GM21423 (cell line): ENCODE measurements around the gene PLOD3.
A peak's percentile ranks its signal among the peaks of the same experiment; 100 is the strongest.
"Not testable (repeated sequence)": the region's sequence is repeated elsewhere in the genome, so short reads cannot be mapped to it uniquely, and the experiment has no call there.

Source experiments
- ATAC-seq: cut with Tn5 transposase; IDR thresholded peaks from one replicate; pipeline ENCODE4 v1.9.1; 2021; ENCODE audit warnings: mild to moderate bottlenecking, moderate library complexity; ENCODE audit not compliant: unreplicated experiment

PLOD3 gene, protein sequence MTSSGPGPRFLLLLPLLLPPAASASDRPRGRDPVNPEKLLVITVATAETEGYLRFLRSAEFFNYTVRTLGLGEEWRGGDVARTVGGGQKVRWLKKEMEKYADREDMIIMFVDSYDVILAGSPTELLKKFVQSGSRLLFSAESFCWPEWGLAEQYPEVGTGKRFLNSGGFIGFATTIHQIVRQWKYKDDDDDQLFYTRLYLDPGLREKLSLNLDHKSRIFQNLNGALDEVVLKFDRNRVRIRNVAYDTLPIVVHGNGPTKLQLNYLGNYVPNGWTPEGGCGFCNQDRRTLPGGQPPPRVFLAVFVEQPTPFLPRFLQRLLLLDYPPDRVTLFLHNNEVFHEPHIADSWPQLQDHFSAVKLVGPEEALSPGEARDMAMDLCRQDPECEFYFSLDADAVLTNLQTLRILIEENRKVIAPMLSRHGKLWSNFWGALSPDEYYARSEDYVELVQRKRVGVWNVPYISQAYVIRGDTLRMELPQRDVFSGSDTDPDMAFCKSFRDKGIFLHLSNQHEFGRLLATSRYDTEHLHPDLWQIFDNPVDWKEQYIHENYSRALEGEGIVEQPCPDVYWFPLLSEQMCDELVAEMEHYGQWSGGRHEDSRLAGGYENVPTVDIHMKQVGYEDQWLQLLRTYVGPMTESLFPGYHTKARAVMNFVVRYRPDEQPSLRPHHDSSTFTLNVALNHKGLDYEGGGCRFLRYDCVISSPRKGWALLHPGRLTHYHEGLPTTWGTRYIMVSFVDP

DNA sequence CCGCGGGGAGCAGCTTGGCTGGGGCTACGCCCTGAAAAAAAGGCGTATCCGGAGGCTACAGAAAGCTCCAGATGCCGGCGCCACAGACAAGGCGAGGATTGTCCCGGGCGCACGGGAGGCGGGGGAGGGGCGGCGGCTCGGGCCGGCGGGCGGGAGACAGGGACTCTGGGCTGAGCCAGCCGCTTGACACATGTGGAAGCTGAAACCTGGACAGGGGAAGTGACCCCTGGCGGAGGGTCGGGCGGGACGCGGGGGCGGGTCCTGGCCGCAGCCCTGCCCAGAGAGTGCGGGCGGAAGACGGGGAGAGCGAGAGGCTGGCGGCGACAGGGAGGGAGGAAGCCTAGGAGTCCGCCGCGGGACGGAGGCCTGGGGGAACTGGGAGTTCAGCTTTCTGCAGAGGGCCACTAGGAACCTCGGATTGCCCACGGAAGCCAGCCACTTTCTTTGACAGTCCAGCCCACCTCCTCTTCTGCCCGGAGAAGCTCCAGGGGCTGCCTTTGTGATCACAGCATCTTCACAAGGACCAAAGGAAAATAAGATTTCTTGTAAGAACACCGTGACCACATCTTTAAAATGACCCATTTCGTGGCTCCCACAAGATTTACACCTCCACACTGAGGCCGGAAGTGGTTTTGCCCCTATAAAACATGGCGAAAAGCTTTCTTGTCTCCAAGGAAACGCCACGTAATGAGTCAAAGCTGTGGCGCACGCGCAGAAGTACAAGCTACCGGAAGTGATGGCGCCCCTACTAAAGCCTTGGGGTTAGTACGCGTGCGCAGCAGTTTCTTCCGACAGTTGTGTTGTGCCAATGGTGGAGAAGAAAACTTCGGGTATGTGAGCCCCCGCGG lies at the start of gene PLOD3, which contains the start of gene ZNHIT1:
PLOD3 (minus strand) TSS at position 194 of the 848 bp plus-strand sequence. CDS start 307 bp downstream, outside the sequence.
ZNHIT1 (plus strand) TSS at position 778 of the 848 bp plus-strand sequence; CDS start at position 809, 31 bp downstream.
- peak; percentile 66 for ATAC-seq

DNA sequence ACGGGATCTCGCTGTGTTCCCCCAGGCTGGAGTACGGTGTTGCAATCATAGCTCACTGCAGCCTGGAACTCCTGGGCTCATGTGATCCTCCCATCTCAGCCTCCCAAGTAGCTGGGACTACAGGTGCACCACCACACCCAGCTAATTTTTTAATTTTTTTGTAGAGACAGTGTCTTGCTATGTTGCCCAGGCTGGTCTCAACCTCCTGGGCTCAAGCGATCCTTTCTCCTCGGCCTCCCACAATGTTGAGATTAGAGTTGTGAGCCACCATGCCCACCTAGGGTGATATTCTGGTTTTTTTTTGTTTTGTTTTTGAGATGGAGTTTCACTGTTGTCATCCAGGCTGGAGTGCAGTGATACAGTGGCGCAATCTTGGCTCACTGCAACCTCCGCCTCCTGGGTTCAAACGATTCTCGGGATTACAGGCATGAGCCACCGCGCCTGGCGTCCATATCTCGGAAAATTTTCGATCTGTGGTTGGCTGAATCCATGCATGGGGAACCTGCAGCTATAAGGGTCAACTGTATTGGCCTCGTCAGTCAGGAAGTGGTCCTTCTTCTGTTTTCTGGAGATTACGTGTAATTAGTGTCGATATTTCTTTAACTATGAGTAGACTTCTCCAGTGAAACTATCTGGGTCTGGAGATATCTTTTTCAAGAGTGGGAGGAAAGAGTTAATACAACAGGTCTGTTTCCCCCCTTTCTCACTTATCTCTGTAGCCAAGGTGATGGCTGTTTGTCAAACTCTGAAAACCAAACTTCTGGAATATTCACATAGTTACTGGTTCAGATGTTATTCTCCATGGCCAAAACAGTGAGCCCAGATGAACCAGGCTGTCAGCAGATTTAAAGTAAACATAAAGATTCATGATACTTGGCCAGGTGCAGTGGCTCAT lies 48.5 kb upstream of the PLOD3 start:
- ATAC-seq: no peak

DNA sequence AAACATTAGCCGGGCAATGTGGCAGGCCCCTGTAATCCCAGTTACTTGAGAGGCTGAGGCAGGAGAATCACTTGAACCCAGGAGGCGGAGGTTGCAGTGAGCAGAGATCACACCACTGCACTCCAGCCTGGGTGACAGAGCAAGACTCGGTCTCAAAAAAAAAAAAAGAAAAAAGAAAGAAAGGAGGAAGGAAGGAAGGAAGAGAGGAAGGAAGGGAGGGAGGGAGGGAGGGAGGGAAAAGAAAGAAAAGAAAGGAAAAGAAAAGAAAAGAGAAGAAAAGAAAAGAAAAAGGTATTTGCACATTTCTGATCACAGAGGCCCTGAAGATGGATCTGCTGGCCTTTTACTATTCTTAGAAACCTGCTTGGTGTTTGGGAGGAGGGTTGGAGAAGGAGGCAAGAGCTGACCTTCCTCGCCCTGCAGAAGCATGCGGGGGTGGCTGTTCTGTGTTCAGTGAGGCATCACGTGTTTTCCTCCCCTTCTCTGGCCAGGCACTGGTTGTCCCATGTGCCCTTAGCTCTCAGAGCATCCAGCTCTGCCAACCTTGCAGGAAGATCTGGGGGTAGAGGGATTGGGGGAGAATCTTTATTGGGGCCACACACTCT lies 46.8 kb upstream of the PLOD3 start:
- ATAC-seq: not testable (repeated sequence)

DNA sequence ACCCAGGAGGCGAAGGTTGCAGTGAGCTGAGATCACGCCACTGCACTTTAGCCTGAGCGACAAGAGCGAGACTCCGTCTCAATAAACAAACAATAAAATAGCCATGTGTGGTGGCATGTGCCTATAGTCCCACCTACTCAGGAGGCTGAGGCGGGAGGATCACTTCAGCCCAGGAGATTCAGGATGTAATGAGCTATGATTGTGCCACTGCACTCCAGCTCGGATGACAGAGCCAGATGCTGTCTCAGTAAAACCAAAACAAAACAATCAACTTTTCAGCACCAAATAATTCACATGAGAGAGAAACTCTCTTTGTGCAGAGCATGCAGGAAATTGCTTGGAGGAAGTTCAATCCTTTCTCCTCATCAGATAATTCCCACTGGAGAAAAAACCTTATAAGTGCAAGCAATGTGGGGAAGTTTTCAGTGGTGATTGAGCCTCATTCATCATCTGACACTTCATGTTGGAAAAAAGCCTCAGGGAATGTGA lies 40.9 kb upstream of the PLOD3 start:
- ATAC-seq: no peak

DNA sequence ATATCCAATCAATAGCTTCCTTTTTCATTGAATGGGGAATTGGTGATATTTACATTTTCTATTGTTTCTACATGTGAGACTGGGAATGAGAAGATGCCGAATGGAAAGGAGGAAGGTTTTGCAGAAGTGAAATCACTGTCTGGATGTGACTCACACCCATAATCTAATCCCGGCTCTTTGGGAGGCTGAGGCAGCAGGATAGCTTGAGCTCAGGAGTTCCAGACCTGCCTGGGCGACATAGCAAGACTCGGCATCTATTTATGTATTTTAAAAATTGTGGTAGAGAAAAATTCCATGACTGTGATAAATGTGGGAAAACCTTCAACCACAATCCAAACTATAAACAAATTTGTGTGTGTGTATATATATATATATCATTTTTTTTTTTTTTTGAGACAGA lies 38.4 kb upstream of the PLOD3 start:
- no peak for ATAC-seq

DNA sequence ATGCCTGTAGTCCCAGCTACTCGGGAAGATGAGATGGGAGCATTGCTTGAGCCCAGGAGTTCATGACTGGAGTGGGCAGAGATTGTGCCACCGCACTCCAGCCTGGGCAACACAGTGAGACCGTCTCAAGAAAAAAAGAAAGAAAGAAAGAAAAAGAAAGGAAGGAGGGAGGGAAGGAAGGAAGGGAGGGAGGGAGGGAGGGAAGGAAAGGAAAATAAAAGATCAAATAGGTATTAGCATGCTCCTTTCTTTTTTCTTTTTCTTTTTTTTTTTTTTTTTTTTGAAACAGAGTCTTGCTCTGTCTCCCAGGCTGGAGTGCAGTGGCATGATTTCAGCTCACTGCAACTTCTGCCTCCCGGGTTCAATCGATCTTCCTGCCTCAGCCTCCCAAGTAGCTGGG lies 35.8 kb upstream of the PLOD3 start:
- ATAC-seq: not testable (repeated sequence)

DNA sequence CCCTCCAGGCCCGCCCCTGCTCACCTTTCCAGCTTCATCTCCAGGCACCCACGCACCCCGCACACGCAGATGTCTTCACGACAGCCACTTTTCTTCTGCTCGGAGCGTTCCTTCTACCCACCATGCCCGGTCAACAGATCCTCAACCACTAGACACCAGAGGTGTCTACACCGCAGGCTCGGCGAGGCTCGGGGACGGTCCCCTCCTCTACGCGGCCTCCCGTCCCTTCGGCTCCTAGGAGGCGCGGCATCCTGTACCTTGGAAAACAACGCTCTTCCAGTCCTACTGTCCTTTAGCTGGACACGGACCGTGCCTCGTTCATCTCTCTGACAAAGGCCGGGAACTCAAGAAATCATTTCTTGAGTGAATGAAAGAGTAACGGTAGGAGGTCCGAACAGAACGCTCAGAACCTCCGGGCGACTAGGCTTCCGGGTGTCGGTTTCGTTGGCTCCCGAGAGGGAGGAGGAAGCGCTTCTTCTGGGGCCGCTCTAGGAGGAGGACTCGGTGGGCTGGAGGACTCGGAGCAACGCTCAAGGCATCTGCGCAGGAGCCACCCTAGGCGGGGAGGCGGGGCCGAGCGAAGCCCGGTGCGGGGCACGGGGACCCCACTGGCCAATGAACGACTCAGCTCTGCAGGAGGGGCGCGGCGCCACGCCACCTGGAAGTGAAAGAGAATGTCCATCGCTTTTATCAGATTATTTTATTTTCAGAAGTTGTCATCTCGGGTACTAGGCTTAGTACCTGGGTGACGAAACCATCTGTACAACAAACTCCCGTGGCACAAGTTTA lies 34.7 kb upstream of the PLOD3 start:
- peak; percentile 99 for ATAC-seq

DNA sequence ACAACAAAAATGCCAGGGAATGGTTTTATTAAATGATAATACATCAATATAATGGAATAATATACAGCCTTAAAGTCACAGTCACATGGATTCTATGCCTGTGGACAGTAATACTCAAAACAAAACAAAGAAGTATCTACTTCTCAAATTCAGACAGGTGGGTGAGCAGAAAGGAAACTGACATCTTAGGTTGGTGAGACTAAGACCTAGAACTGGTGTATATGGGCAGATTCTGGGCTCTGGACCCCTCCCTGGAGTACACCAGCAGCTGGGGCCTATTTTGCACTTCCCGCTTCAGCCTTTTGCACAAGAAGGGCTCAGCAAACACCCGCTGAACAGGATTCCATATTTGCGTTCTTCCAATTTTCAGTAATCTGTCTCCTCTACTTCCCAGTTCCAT lies 32.9 kb upstream of the PLOD3 start:
- no peak for ATAC-seq

DNA sequence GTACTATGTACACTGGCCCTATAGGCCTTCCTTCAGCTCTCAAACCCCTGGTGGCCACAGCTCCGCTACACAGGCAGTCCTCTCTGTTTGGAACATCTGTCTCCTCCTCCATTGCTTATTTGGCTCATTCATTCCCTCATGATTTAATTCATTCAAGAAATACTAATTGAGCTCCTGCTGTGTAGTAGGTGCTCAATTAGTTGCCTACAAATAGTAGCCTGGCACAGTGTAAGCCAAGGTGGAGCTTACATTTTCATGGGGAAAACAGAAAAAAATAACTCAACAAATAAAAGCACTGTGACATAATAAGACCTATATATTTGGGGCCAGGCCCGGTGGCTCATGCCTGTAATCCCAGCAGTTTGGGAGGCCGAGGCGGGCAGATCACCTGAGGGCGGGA lies 30.9 kb upstream of the PLOD3 start:
- ATAC-seq: no peak

DNA sequence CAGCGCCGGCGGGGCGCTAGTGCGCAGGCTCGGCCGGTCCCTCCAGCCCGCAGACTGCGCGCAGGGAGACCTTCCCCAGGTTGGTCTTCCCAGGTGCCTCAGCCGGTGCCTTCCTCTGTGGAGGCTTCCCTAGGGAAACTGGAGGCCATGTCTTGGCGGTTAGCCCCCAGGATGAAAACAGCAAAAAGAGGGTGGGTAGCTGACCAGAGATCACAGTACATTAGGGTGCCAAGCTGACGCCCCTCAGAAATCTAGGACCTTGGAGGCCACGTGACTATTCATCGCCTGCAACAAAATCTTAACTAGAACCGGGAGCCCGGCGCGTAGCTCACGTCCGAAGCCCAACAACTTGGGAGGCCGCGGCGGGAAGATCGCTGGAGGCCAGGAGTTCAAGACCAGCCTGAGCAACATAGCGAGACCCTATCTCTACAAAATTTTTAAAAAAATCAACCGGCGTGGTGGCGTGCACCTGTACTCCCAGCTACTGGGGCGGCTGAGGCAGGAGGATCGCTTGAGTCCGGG lies 27.8 kb upstream of the PLOD3 start:
- ATAC-seq: no peak

DNA sequence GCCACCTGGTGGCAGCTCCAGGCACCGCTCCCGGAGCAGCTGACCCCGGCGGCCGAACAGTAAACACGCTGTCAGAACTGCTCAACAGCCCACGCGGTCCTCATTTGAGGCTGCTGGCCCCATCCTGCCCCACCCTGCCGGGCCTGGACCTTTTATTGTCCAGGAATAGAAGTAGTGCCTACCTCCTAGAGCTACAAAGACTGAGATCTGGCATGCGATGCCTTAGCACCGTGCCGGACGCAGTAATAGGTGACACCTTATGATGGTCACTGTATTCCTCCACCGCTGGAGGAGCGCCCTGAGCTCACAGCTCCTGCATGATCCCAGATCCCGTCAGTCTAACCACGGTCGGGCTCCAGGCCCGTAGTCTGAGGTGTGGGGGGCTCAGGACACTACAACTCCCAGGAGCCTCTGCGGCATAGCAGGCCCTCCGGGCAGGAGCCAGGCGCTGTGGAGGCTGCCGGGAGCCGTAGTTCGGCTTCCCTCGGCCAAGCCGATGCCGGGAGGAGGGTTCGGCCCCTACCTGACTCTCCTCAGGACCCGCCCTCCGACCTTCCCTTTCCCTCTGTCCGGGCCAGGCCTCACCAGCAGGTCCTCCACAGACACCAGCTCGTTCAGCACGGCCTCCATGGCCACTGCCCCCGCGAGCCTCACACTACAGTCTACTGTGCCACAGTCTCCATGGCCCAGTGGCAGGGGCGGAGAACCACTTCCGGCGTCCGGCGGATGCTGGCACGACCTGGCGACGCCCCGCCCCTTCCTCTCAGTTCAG lies 27.2 kb upstream of the PLOD3 start, which contains the start of gene FIS1:
FIS1 (minus strand) TSS at position 707 of the 772 bp plus-strand sequence; CDS start at position 630, 77 bp downstream.
- ATAC-seq: peak; percentile 84

DNA sequence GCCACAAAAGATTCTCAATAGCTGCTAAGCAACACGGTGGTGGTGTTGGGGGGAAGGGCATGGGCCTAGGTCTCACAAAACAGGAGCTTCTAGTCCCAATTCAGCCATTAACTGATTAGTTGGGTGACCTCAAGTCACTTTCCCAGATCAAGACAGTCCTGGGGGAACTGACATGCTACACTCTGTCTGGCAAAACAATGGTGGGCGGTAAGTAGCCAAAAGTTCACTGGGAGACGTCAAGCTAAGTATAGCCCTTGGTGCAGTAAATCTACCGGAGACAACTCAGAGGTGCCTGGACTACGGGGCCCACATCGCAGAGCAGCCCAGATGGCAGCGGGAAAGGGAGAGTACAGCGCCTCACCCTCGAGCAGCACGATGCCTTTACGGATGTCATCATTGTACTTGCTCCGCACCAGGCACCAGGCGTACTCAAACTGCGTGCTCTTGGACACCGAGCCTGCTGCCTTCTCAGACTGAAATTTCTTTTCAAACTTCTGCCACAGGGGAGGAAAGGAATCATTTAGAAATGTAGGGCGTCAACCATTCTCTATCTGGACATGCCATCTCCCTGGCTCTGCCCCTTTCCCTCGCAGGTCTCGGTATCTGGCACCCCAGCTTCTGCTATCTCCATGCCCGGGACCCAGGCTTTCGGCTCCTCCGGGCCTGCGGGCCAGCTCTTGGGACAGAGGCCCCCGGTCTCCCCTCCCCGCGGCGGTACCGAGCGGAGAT lies 26.4 kb upstream of the PLOD3 start:
- no peak for ATAC-seq

DNA sequence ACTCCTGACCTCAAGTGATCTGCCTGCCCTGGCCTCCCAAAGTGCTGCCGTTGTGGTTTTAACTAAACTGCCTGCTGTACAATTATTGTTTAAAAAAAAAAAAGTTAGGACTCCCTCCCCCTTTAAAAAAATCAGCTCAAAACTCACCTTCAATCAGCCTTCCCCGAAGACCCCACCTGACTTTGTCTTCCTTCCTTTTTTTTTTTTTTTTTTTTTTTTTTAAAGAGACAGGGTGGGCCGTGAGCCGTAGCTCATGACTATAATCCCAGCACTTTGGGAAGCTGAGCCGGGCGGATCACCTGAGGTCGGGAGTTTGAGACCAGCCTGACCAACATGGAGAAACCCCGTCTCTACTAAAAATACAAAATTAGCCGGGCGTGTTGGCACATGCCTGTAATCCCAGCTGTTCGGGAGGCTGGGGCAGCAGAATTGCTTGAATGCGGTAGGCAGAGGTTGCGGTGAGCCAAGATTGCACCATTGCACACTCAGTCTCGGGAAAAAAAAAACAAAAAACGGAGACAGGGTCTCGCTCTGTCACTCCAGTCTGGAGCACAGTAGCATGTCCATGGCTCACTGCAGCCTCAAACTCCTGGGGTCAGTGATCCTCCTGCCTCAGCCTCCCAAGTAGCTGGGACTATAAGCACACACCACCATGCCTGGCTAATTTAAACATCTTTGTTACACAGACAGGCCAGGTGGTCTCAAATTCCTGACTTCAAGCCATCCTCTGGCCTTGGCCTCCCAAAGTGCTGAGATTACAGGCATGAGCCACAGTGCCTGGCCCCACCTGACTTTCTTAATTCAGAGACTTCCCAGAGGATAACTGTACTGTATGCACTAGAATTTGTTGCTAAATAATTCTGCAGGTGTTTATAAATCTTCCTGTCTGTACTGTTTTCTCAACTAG lies 24.3 kb upstream of the PLOD3 start:
- no peak for ATAC-seq

DNA sequence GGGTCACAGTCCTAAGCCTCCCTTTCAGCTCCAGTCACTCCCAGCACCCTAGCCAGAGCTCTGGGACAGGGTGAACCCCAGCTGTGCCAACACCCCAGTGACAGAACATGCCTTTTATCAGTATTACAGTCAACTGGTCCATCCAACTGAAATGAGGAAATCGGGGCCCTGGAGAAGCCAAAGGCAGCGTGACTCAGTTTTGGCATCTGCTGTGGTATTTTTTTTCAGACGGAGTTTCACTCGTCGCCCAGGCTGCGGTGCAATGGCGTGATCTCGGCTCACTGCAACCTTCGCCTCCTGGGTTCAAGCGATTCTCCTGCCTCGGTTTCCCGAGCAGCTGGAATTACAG lies 23.6 kb upstream of the PLOD3 start:
- no peak for ATAC-seq

DNA sequence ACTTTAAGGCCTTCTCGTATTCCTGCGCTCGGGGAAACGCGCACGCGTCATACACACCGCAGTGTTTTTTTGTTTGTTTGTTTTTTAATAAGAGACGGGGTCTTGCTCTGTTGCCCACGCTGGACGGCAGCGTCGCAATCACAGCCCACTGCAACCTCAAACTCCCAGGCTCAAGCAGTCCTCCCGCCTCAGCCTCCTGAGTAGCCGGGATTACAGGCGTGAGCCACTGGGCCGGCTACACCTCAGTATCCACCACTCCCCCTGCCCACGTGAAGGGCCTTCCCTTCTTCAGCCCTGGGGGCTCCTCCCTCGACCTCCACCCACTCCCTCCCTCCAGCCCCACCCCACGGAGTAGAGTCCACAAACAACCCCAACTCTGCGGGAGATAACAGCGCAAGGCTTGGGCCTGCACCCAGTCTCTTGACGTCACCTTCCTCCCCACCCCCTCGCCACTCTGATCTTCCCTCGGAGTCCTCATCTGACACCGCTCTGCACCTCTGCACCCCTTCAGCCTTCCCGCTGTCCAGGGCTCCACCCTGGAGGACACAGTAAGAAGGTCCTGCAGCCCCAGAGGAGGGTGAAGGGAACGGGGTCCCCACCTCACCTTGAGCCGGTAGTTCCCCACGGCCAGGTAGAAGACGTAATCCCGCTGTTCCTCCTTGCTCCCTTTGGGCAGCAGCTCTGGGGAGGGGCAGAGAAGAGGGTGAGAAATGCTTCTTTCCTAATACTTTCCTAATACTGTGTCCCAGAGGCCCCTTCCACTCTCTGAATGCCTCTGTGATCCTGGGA lies 23.0 kb upstream of the PLOD3 start:
- no peak for ATAC-seq

DNA sequence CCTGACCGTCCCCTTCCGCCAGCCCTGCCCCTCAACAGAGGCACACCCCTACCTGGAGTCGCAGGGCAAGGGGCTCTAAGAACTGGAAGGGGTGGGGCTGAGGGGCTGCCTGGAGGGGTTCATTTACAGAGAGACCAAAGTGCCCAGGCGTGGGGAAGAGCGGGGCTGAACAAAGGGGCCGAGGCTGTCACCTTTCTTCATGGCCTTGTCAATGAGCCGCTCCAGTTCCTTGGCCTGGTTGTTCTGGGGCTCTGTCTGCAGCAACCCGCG lies 22.5 kb upstream of the PLOD3 start:
- ATAC-seq: no peak
